DMS114 treated with DMSO at 0.1 percent for 48 hours (cell line): ENCODE results near the gene ARHGDIA.
A peak's percentile ranks its signal among the peaks of the same experiment; 100 is the strongest.
"Not testable (repeated sequence)": the region's sequence is repeated elsewhere in the genome, so short reads cannot be mapped to it uniquely, and the experiment has no call there.

Experiments used
- DNase-seq: peaks from one replicate; lab custom pipeline; 2025; ENCODE audit not compliant: unreplicated experiment; lab: John Stamatoyannopoulos, UW

ARHGDIA gene

GRCh38 chr17:81844887-81845286 lies 26.2 kb downstream of the ARHGDIA start:
- DNase-seq, result no peak

GRCh38 chr17:81844327-81844851 lies 26.7 kb downstream of the ARHGDIA start:
- no peak for DNase-seq

GRCh38 chr17:81843713-81844326 lies 27.3 kb downstream of the ARHGDIA start:
- DNase-seq, result no peak

DNA sequence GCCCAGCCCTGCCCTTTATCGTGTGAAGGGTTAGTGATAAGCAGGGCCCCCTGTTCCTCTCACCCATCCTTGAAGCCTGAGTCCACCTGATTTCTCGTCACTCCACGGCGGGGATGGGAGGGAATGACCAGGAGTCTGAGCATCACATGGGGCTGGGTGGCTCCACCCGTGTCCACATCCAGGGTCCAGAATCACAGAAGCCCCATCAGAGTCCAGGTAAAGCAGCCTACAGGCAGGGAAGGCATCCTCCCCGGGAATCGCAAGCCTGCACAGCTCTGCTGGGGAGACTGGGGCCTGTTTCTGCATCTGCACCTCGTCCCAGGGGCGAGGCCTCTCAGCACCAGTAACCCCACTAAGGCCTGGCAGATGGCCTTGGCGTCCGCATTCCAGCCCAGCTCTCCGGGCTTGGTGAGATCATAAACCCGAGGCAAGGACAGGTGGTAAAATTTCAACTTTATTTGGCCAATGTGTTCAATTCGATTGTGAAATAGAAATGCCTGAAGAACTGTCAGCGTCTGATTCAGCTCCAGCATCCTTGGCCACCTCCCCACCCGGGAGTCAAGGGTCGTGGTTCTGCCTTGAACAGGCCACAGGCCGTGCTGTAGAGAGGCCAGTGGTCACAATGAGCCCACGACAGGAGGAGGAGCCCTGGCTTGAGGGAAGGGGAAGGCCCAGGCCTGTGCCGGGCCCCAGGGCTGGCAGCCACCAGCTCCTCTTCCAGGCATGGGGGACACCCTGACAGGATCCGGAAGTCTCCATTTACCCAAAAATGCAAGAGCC lies 28.2 kb downstream of the ARHGDIA start:
- no peak for DNase-seq

DNA sequence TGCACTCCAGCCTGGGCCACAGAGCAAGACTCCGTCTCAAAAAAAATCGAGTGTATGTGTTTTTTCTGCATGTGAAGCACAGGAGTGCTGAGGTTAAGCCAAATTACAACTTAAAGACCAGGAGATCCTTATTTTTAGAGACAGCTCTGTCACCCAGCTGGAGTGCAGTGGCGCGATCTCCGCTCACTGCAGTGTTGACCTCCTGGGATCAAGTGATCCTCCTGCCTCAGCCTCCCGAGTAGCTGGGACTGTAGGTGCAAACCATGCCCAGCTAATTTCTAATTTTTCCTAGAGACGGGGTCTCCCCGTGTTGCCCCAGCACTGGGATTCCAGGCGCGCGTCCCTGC lies 28.8 kb downstream of the ARHGDIA start:
- DNase-seq, result no peak

DNA sequence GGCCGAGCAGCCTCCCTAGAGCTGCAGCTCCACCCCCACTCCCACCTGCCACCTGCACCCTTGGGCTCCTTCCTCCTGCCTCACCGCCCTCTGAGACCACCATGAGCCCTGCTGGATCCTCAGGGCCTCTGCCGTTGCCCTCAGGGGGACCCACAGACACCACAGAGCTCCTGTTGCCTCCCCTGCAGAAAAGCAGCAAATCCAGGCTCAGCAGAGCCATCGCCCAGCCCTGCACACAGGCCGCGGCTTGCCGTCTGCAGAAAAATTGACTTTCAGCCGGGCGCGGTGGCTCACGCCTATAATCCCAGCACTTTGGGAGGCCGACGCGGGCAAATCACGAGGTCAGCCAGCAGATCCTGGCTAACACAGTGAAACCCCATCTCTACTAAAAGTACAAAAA lies 29.3 kb downstream of the ARHGDIA start:
- no peak for DNase-seq

DNA sequence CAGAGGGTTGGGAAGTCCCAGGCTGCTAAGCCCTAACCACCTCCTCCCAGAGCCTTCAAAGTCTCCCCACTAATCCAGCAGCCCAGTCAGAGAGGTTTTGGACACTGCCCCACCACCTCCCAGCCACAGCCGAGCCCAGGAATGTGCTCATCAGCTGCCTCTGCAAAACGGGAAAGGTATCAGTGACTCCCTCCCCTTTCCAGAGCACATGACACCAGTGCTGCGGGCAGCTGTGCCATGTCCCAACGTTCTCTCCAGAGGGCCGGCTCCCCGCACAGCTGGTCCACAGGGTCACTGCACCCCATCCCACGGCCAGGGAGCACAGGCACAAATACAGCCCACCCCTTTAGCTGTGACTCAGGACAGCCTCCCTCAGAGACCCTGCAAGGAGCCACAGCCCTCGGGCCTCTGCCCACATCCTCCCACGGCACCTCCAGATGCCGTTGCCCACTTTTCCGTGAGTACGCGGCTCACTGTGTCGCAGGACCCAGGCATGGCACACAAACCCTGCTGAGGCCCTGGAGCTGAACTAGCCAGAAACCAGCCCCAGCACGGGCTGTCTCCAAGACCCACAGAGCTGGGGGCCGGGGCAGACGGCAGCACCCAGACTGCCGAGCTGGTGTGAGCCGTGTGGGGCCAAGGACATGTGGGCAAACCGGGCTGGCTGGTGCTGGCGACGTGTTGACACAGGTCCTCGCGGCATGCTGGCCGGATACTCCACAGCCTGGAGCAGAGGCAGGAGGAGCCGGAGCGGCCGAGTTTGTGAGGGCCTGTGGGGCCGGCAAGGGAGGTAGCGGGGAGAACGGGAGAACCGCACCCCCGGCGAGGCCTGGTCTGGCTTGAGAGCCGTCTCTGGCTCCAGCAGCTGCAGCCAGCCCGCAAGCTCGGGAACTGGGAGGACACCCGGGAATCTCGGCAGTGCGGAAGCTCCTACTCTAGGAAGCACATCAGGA lies 30.0 kb downstream of the ARHGDIA start:
- DNase-seq, result no peak

GRCh38 chr17:81840059-81840458 lies 31.1 kb downstream of the ARHGDIA start:
- DNase-seq, result not testable (repeated sequence)

- no peak for DNase-seq
Measured at GRCh38 chr17:81839301-81839700, 31.8 kb downstream of the ARHGDIA start.

DNA sequence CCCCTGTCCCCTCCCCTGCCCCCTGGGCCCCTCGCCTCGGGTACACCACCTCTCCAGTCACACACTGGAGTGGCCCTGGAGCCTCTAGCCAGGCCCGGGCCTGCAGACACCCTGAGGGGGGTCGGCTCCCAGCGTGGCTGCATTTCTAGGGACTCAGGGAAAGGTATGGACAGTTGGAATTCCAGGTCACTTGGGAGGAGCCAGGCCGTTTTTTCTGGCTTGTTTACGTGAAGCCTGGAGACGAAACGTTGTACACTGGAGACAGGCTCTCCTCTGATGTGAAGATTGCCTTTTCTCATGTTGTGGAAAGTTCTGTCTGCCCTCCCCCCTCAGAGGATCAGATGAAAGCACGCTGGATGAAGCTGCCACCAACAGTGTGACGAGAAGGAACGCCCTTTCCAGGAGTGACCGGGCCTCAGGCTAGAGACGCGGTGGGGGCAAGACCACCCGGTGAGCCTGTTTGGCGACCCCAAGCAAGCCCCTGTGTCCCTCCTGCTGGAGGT lies 32.3 kb downstream of the ARHGDIA start:
- DNase-seq, result no peak

- DNase-seq, result no peak
Measured at GRCh38 chr17:81837641-81838040, 33.5 kb downstream of the ARHGDIA start.

DNA sequence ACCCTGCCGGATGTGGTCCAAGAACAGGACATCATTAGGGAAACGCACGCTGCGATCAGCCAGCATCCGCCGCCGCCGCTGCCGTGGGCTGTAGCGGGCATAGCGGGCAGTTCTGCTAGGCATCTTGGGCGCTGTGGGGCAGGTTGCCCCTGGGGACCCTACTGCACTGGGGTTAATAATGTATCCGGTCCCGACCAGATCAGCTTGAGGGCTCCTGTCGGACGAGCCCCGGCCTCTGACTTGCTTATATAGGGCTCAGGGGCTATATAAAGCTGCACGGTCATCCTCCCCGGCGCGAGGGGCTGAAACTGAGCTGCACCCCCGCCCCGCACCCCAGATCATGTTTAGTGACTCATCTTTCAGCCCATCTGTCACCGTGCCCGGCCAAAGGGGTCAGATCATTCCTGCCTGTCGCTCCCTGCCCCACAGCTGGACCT lies 36.3 kb downstream of the ARHGDIA start, which contains the start of gene PPP1R27:
TSS of gene PPP1R27 (minus strand) at position 220 of the 437 bp plus-strand sequence. CDS start at position 123, 97 bp downstream.
- no peak for DNase-seq

- DNase-seq, result no peak
Measured at GRCh38 chr17:81833921-81834830, 37.0 kb downstream of the ARHGDIA start.

DNA sequence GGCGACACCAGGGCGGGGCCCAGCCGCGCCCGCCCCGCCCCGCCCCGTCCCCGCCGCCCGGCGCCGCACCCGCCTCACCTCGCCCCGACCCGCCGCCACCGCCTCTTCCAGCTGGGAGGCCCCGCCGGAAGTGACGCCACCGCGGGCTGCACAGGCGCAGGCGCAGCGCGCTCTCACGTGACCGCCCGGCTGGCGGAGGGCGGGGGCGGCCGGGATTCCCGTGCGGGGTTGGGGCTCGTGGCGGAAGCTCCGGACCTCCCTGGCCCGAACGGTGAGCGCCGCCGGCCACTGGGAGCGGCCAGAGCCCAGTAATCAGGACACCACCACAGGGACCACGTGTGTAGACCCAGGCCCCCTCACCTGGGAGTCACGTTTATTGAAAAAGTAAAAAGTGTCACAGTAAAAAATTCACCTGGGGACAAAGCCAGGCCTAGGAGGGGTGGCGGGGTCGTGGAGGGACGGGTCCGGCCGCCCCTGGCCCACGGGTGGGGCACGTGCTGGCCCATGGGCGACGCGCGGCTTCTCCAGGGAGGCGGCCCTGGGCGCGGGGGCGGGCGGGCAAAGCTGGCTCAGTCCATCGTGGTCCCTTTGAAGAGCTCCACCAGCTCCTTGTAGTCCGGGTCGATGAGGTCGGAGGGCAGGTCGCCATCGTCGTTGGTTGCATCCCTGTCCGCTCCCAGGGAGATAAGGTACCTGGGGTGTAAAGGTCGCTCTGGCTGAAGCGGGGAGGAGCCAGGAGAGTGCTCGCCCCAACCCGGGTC lies 37.8 kb downstream of the ARHGDIA start, which contains the start of gene MCRIP1:
TSS of gene MCRIP1 (minus strand) at position 132 of the 761 bp plus-strand sequence. CDS start 8,785 bp downstream, outside the sequence.
- peak; percentile 76 for DNase-seq

- DNase-seq, result no peak
Measured at GRCh38 chr17:81832608-81833159, 38.5 kb downstream of the ARHGDIA start.

GRCh38 chr17:81831957-81832607 lies 39.1 kb downstream of the ARHGDIA start:
- DNase-seq, result no peak

- DNase-seq, result no peak
Measured at GRCh38 chr17:81831563-81831956, 39.6 kb downstream of the ARHGDIA start.

- no peak for DNase-seq
Measured at GRCh38 chr17:81829858-81830257, 41.3 kb downstream of the ARHGDIA start.
